GM19240 (cell line): Measurements from ENCODE around the gene SPINK4.

Experiments
- DNase-seq: peaks from one replicate; pipeline ENCODE4 v3.0.0; 2011; ENCODE audit warnings: low spot score; ENCODE audit not compliant: insufficient read length

SPINK4 gene

DNA sequence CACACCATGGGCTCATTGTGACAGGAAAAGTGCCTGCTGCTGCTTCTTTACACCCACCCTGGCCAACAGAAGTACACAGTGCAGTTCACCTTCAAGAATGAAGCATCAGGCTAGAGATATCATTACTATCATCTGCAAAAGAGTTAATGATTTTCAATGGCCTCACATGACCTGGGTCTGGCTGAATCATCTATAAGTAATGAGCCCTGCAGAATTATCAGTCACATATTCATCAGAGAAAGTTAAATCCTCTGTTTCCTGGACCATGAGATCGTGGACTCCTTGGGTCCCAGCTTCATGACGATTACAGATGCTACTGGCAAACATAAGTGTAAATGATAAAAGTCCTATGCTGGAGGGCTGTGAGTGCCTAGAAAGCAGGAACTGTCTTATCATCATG, 16.3 kb downstream of the SPINK4 start:
- no peak for DNase-seq

DNA sequence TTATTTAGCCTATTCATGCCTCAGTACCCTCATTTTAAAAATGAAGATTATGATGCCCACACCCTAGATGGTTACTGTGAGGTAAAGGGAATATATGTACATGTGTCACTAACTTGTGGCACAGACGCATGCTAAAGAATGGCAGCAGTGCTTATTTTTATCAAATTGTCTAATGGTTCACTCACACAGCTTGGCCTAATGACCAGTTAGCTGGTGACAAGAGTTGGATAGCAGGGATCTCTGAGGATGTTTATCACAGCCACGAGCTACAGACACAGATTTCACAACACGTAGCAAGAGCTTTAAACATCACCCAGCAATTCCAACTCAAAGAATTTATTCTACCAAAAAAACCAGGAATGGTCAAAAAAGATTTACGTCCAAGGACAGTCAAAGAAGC, 17.3 kb downstream of the SPINK4 start:
- no peak for DNase-seq

DNA sequence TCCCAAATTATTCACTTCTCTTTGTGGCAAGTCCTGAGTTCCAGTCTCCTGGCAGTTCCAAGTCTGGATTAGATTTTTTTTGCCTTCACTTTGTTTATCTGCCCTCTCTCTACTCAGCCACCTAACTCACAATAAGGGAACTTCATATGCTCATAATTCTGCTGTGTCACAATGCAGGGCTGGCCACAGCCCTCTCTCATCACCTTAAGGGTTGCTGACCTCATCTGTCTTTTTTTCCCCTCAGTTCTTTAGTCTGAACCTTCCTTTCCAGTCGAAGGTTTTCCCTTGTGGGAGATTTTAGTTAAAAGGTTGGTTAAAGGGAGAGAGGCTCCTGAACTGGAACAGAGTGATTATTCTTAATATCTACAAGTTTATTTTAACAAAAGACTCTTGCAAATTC, 20.4 kb downstream of the SPINK4 start:
- no peak for DNase-seq

DNA sequence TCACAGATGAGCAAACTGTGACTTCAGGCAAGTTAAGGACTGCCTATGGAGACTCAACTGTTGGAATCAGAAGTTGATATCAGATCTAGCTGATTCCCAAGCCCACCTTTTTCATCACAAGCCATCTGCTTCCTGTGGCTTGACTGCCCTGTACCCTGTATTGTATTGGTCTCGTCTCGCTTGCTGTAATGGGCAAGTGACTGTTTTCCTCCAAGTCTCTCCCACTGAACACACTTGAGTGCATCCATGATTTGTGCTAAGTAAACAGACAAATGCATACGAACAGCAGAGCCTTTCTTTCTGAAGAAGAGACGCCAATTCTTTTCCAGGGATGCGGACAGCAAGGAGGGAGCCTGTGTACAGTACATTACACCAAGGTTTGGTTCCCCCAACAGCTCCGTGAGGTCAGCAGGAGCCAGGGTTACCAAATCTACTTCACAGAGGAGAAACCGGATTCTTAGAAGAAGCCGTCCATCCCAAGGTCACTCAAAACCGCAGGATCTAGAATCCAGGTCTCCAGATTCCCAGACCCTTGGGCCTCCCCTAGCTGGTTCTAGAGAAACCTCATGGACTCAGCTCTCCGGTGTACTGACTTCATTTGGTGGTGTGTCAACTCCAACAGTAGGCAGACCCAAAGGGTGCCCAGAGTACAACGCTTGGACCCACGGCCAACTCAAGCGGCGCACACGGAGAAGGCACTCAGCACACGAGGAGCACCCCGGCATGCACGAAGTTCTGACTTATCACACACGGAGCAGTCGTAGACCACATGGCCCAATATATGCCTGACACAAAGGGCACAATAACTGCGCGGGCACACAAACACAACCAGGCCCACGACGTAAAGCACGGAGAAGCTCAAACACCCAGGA, 23.4 kb downstream of the SPINK4 start:
- no peak for DNase-seq

DNA sequence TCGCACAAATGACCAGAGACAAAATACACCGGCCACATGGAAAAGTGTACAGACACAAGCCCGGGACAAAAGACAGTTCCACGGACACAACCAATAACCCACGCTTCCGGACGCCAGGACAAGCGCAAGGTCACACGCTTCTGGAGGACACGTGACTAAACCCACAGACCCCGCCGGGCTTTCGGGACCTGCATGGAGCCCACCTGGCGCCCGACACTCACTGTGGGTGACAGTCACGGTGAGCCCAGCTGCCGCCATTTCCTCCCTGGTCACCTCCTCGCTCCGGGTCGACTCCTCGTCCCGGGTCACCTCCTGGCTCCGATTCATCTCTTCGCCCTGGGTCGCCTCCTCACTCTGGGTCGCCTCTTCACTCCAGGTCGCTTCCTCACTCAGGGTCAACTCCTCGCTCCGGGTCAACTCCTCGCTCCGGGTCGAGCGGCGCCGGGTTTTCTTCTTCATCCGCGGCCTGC, 24.1 kb downstream of the SPINK4 start:
- peak; percentile 28 for DNase-seq

DNA sequence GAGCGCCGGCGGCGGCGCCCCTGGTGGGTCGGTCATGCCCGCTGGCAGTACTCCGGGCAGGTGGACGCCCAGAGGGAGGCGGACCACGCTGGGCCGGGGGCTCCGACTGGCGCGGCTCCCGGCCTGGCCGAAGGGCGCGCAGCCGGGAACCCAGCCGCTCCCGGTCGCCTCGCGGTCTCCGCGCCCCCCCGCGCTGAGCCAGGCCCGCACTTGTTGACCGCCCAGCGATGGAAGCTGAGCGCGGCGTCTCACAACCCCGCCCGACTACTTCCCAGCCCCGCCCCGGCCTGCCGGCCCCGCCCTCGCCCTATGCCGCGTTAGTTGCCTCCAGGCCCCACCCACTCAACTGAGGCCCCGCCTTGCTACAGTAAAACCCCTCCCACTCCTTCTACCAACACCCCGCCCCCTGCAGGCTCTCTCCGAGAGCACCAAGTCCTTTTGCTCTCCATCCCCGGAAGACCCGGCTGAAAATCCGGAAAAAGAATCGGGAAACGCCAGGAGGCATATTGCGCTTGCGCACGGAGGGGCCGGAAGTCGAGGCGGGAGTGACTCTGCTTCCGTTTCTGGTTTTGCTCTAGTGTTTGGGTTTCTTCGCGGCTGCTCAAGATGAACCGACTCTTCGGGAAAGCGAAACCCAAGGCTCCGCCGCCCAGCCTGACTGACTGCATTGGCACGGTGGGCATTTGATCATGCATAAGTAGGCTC, 24.7 kb downstream of the SPINK4 start, which contains the start of the genes BAG1 and CHMP5:
BAG1 (minus strand) TSS at position 236 of the 705 bp plus-strand sequence.
CHMP5 (plus strand) TSS at position 577 of the 705 bp plus-strand sequence; CDS start at position 607, 30 bp downstream.
- DNase-seq: peak; percentile 92

DNA sequence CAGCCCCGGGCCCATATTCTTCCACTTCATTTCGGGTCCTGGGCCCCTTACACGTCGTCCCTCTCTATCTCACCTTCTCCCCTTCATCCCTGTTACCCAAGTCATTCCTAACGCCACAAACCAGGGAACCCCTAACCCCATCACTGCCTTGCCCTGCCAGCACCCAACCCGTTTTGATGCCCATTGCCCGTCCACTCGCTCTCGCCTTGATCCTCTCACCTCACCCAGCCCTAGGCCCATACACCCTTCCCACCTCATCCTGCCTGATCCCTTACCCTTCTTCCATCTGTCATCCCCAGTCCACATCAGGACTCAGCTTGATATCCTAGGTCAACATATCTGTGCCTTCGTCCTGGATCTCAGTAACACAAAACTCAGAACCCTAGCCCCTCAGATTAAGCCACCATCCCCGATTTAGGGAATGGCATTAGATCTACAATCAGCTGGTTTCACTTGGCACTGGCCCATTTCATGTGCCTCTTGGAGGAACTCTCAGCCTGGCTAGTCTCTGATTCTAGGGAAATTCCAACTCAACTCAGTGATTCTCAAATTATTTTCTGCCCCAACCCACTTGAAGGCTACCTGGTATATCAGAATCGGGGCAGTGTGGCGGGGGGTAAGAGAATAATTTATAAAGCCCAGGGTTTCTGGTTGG, 25.4 kb downstream of the SPINK4 start:
- no peak for DNase-seq

DNA sequence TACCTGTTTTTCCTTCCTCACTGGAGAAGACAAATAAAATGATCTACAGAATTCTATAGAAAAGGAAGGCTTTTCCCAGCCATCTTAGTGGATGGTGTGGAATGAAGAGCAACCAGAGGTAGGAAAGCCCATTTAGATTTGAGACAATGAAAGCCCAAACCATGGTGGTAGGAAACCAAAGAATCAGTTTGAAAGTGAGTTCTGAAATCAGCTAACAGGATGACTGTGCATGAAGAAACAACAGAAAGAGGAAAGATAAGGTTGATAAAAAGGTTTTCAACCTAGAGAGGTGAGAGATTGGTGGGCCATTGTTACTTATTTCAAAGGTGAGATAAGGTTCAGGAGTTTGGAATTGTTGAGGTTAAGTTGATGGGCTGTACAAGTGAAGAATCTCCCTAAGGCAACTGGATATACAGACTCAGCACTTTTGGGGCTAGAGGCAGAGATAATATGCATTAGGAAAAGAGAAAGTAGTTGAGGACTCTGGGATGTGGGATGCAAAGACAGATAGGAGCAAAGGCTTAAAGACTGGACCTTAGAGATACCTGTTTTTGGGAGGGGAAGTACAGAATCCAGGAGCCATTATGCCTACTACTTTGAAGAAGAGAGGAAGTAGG, 27.3 kb downstream of the SPINK4 start:
- no peak for DNase-seq

DNA sequence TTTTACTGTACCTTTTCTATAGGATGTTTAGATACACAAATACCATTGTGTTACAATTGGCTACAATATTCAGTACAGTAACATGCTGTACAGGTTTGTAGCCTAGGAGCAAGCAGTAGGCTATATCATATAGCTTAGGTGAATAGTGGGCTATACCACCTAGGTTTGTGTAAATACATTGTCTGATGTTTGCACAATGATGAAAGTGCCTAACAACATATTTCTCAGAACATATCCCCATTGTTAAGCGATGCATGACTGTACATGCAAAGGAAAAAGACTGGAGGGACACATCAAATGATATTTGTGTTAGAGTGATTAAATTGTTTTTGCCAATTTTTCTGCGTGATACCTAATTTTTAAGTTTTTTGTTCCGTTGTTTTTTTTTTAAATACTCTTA, 30.2 kb downstream of the SPINK4 start:
- no peak for DNase-seq

DNA sequence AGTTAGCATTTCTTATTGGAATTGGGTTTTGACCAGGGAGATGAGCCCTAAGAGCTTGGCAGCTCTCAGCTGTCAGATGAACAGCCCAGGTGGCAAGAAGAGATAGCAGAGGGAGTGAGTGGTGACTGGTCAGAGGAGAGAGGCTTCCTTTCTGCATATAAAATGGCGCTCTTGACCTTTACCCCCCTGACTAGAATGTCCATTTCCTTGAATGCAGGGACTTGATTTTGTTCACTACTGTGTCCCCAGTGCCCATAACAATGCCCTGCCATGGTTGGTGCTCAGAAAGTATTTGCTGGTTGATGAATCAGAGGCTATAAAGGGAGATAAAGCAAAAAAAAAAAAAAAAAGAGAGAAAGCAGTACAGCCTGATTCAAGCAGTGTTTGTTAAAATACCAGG, 32.1 kb downstream of the SPINK4 start:
- DNase-seq: no peak

DNA sequence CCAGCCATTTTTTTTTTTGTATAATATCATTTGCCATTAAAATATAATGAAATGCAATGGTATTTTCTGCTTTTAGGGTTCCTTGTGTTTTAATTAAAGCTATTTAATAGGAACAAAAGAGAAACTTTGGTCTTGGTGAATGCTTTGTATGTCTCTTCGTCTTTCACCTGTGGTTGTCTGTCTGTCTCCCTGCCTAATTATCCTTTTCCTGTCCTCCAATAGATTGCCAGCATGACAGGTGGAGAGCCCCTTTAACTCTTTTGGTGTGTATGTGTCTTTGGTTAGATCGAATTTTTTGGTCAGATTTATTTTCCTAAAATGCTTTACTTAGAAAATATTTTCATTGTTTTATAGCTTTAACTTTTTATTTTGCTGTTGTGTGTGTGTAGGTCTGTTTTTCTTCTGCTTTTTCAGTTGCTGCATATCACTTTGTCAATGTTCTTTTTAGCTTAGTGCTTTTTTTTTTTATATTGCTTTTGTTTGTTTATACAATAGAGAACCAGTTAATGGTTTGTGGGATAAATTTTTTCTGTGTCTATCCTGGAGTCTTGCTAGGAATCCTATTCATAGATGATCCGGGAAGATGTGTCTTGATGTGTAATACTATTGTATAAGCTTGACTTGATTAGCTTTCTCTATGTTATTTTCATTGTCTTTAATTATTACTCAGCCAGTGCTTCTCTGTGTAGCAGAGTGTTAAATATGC, 33.5 kb downstream of the SPINK4 start:
- DNase-seq: no peak

DNA sequence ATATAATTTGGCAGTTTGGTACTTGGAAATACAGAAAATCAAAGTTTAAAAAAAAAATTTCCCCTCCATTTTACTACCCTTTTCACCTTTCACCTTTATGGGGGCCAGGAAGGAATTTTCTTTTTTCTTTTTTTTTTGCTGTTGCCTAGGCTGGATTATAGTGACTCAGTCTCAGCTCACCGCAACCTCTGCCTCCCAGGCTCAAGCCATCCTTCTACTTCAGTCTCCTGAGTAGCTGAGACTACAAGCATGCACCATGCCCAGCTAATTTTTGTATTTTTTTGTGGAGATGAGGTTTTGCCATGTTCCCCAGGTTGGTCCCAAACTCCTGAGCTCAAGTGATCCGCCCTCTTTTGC, 34.0 kb downstream of the SPINK4 start:
- DNase-seq: no peak

DNA sequence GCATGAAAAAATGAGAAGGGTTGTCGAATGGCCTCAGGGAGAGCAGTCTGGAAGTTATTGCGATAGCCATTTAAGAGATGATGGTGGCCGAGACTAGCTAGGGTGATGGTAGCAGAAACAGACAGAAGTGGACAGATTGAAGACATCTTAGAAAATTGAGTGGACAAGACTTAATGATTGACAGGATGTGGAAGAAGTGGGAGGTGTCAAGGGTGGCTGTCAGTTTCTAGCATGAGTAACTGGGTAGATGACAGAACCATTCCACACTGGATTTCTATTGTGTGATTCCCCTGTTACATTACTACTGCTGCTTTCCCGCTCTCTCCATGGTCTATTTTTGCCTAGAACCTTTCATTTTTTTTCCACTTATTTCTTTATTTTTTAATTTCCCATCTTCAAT, 37.5 kb downstream of the SPINK4 start:
- DNase-seq: no peak

DNA sequence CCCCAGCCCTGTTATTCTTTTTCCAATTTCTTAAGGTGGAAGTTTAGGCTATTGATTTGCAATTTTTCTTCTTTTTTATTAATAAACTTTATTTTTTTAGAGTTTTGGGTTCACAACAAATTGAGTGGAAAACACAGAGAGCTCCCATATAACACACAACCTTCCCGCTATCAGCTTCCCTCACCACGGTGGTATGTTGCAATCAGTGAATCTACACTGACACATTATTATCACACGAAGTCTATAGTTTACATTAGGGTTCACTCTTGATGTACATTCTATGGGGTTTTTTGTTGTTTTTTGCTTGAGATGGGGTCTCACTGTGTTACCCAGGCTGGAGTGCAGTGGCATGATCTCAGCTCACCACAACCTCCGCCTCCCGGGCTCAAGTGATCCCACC, 45.5 kb downstream of the SPINK4 start:
- DNase-seq: no peak

DNA sequence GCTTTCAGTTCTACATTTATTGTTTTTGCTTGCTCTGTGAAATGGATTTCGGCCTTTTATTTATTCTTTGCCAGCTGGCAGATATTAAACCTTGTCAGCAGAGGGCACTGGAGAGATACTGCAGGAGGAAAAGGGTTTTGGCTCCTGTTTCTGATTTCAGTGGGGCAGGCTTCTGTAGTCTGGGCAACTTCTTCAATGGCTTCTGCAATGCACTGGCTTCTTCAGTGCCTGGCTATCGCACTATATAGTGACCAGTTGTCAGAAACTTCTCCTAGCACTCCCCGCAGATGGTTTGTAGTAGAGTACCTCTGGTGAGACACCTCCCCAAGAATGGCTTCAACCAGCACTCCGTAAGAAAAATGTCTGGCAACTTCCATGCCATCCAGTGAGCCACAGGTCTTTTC, 47.1 kb downstream of the SPINK4 start:
- peak; percentile 35 for DNase-seq

DNA sequence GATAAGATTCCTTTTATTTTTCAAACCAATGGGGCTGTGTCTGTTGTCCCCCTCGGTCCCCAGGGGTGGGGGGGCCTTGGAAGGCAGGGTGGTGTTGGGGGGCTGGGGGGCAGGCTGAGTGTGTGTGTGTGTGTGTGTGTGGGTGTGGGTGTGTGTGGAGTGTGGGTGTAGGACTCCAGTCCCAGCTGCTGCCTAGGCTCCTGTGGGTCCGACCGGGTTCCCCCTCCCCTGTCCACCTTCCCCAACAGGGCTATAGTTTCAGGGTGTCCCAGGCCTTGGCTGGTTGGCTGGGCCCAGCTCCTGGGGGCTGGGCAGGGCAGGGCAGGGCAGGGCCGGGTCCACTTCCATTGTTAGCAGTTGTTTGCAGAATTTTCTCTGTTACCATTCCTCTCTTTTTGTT, 48.3 kb downstream of the SPINK4 start:
- DNase-seq: no peak

DNA sequence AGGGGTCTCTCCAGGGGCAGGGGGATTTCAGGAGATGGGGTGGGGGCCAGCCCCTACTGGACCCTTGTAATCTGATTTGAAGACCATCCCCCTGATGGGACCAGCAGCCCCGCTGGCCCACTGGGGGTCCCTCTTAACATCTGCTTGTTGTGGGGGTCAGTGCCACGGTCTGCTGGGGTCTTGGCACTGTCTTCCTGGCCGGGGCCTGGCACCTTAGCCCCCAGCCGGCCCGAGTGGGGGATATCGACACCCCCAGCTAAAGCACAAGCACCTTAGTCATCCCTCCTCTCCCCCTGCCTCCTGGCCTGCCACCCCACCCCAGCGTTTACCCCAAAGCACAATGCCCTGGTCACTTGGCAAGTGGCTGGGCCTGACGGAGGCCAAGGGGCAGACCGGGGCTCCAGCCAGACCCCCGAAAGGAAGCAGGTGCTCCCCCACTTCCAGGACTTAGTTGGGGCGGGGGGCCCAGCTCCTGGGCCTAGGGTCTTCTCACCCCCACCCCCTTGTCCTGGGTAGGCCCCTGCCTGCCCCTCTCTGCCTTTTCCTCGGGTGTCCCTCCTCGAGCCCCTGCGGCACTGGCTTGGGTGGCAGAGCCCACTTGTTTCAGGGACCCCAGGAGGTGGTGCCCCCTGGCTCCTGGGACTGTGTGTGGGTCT, 49.0 kb downstream of the SPINK4 start:
- DNase-seq: no peak

DNA sequence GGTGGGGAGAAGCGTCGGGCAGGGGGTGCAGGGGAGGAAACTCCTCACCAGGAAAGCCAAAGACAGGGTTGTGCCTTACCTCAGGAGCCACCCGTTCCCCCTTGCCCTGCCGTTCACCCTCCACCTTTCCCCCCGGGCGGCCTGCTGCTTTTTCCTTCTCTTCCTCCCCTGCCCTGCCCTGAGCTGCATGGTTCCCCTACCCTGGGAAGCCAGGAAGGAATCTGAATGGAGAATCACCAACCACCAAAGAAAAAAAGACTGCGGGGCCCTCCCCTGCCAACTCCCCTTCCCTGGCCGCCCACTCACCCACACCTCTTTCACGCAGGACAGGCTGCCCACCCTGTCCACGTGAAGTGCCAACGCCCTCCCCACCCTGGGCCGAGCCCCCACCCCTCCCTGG, 49.5 kb downstream of the SPINK4 start:
- no peak for DNase-seq

DNA sequence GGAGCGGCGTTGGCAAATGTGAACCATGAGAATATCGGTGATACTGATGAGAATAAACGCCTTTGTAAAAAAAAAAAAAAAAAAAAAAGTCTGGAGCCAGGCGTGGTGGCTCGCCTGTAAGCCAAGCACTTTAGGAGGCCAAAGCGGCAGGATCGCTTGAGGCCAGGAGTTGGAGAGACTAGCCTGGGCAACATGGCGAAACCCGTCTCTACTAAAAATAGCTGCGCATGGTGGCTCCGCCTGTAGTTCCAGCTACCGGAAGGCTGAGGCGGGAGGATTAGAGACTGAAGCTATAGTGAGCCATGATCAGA, 49.9 kb downstream of the SPINK4 start:
- DNase-seq: no peak

DNA sequence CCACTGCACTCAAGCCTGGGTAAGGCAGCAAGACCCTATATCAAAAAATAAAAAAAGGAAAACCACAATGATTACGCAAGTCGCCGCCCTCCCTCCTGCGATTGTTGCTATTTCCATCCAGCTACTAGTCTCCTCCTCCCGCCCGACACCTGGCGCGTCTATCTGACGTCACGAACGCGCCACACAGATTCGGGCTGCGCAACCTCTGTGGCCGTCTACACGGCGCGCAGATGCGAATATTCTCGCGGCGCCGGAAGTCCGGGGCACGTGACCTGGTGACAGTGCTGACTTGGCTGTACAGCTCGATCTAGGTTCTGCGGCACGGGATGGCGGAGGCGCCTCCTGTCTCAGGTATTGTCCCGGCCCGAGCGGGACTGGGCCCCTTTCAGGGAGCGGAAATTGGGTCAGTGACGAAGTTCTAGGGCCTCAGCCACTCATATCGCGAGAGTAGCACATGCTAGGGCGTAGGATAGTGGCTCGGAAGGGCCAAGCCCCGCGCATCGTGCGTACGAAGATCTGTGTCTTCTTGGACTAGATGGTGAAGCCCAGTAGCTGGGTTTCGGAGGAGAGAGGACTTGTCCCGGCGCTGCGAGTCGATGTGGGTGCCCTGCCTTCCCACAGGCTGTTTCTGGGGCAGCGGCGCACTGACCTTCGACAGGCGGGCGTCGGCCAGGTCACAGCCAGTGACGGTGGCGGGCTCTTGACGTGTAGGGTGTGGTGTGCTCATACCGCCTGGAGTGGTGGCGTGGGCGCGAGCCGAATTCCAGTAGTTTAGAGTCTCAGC, 50.5 kb downstream of the SPINK4 start, which contains the start of gene NFX1:
NFX1 (plus strand) TSS at position 270 of the 784 bp plus-strand sequence; CDS start at position 327, 57 bp downstream.
- peak; percentile 49 for DNase-seq
